ENCODE results near the gene FHIT. TPM values are rescaled to one million over a fixed set of nuclear protein-coding genes. Genes with fewer than 3 reads are reported as not detected.

The FHIT gene
- total RNA-seq, 1 donor from 2014 or later, result 5.7 TPM

GRCh38 chr3:60160822-60161748 lies 1090.2 kb downstream of the FHIT start:
- no peak overlapping the region for H3K27ac Mint-ChIP-seq
- Histone ChIP-seq H3K27ac (no peak overlapping the region), H3K79me2 (ENCODE audit: low read depth) (no peaks in the 10 kb centered on the region)

DNA sequence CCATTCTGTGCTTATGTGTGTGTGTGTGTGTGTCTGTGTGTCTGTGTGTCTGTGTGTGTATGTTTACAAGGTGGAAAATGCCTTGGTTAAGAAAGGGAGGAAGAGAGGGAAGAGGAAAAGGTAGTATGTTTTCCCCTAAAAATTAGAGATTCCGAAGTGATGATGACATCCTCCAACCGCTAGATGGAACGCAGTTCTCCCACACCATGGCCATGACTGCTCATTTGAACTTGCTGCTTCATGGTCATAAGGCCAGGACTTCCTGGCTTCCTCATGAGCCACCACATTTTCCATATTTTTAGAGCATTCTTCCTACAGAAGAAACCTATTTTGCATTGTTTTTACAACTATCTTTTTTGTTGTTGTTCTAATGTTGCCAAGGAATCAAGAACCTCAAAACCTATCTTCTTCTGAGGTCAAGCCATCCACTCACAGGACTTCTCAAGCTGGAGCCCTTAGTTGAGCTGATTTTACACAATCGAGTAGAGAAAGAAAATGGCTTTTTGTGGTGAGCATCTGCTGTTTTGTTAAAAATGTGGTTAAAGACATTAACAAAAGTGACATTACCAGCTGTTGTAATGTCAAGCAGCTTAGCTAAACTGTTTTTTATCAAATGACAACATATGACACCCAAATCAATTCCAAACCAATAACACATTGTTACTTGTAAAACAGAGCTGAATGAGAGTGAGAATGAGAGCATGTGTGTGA lies 1091.0 kb downstream of the FHIT start:
- Histone ChIP-seq H3K36me3 (no peaks in the 10 kb centered on the region), H3F3A (ENCODE audit: low read depth) (no peaks in the 10 kb centered on the region), H3K4me3 (no peak overlapping the region), H3K79me2 (ENCODE audit: low read depth) (no peaks in the 10 kb centered on the region), H3K27ac (no peak overlapping the region), H2AFZ (replicated peaks) (no peak overlapping the region), H3K27me3 (no peaks in the 10 kb centered on the region), H3K9ac (no peak overlapping the region), H4K20me1 (ENCODE audit: low read depth) (no peaks in the 10 kb centered on the region), H3K4me2 (no peak overlapping the region), H3K4me1 (no peaks in the 10 kb centered on the region), H3K9me3 (ENCODE audit: low read depth) (no peaks in the 10 kb centered on the region)
- Mint-ChIP-seq H3K9me3 (no peaks in the 10 kb centered on the region), H3K4me1 (no peaks in the 10 kb centered on the region), H3K27ac (no peak overlapping the region), H3K36me3 (no peaks in the 10 kb centered on the region), H3K4me3 (no peak overlapping the region), H3K27me3 (ENCODE audit: insufficient read depth, low read depth) (no peaks in the 10 kb centered on the region)
- TF ChIP-seq CTCF (IDR thresholded peaks at IDR 0.05) (no peak), EZH2 (IDR thresholded peaks at IDR 0.05) (no peak), EZH2phosphoT487 (IDR thresholded peaks at IDR 0.05) (no peak)
- DNase-seq (ENCODE audit: low spot score), result no peak

More at GRCh38 chr3:60160822-60161748, 1090.2 kb downstream of the FHIT start:
- DNase-seq (ENCODE audit: low spot score), result no peak
- Mint-ChIP-seq H3K4me3 (no peak overlapping the region), H3K9me3 (no peaks in the 10 kb centered on the region), H3K36me3 (no peaks in the 10 kb centered on the region), H3K4me1 (no peaks in the 10 kb centered on the region), H3K27me3 (ENCODE audit: insufficient read depth, low read depth) (no peaks in the 10 kb centered on the region)
- Histone ChIP-seq H2AFZ (replicated peaks) (no peak overlapping the region), H3K4me1 (no peaks in the 10 kb centered on the region), H3K4me3 (no peak overlapping the region), H4K20me1 (ENCODE audit: low read depth) (no peaks in the 10 kb centered on the region), H3K27me3 (no peaks in the 10 kb centered on the region), H3K9ac (no peak overlapping the region), H3K9me3 (ENCODE audit: low read depth) (no peaks in the 10 kb centered on the region), H3K36me3 (no peaks in the 10 kb centered on the region), H3F3A (ENCODE audit: low read depth) (no peaks in the 10 kb centered on the region), H3K4me2 (no peak overlapping the region)
- TF ChIP-seq EZH2 (IDR thresholded peaks at IDR 0.05), result no peak
- no peak for TF ChIP-seq EZH2phosphoT487 (IDR thresholded peaks at IDR 0.05)
- TF ChIP-seq CTCF (IDR thresholded peaks at IDR 0.05), result no peak

DNA sequence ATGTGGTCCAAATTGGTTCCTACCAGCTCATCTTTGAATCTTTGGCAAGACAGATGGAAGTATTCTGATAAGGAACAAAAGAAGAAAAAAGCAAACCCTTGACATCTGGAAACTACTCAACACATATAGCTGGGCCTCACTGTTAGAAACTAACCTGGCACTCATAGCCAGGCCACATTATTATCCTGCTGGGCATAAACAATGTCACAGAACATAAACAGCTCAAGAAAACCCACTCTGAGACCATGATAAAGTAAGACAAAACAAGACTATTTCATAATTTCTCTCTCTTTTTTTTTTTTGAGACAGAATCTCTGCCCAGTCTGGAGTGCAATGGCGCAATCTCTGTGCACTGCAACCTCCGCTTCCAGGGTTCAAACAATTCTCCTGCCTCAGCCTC lies 1093.2 kb downstream of the FHIT start:
- no peaks in the 10 kb centered on the region for H3K9me3 ChIP-seq (ENCODE audit: low read depth)
- Mint-ChIP-seq H3K4me1 (no peaks in the 10 kb centered on the region), H3K27ac (no peak overlapping the region)

More for the DNA sequence above, 1093.2 kb downstream of the FHIT start:
- H3K4me3 ChIP-seq, result no peak overlapping the region
- no peaks in the 10 kb centered on the region for H3K27me3 ChIP-seq
- H3K4me3 Mint-ChIP-seq, result no peak overlapping the region
- no peak overlapping the region for H2AFZ ChIP-seq (replicated peaks)
- no peak overlapping the region for H3K9ac ChIP-seq
- H3K36me3 ChIP-seq, result no peaks in the 10 kb centered on the region
- no peaks in the 10 kb centered on the region for H3K36me3 Mint-ChIP-seq
- DNase-seq (ENCODE audit: low spot score), result no peak
- H3K4me2 ChIP-seq, result no peak overlapping the region
- H3K79me2 ChIP-seq (ENCODE audit: low read depth), result no peaks in the 10 kb centered on the region
- no peak overlapping the region for H3K27ac ChIP-seq
- no peaks in the 10 kb centered on the region for H3F3A ChIP-seq (ENCODE audit: low read depth)
- TF ChIP-seq CTCF (IDR thresholded peaks at IDR 0.05) (no peak), EZH2phosphoT487 (IDR thresholded peaks at IDR 0.05) (no peak), EZH2 (IDR thresholded peaks at IDR 0.05) (no peak)
- no peaks in the 10 kb centered on the region for H3K9me3 Mint-ChIP-seq
- H3K4me1 ChIP-seq, result no peaks in the 10 kb centered on the region
- no peaks in the 10 kb centered on the region for H3K27me3 Mint-ChIP-seq (ENCODE audit: insufficient read depth, low read depth)
- no peaks in the 10 kb centered on the region for H4K20me1 ChIP-seq (ENCODE audit: low read depth)

Data from neural progenitor cell (in vitro differentiated cells).